ENCODE data around the gene UNC5A.

The UNC5A gene

GRCh38 chr5:176891331-176891958 lies 81.1 kb downstream of the UNC5A start:
- H3K27ac ChIP-seq (ENCODE audit: extremely low read depth, low read depth, low read length), result no peak overlapping the region
- H3K4me1 ChIP-seq (ENCODE audit: control insufficient read depth, insufficient read depth, low read length), result no peaks in the 10 kb centered on the region
- H3K36me3 ChIP-seq (ENCODE audit: control insufficient read depth in 2 of 2, insufficient read depth in 1 of 2, low read length in 2 of 2), result no peaks in the 10 kb centered on the region
- TF ChIP-seq ZNF600 (tag by site-specific recombination; IDR thresholded peaks at IDR 0.05) (no peak), ZNF677 (tag by site-specific recombination; IDR thresholded peaks at IDR 0.05) (no peak), ZNF132 (tag by site-specific recombination; IDR thresholded peaks at IDR 0.05; ENCODE audit: borderline replicate concordance) (no peak), GFI1B (tag by site-specific recombination; IDR thresholded peaks at IDR 0.05) (no peak), ZNF26 (tag by site-specific recombination; IDR thresholded peaks at IDR 0.05) (no peak), ZNF112 (tag by site-specific recombination; IDR thresholded peaks at IDR 0.05) (no peak), ZNF670 (tag by site-specific recombination; IDR thresholded peaks at IDR 0.05; ENCODE audit: low read depth) (no peak), ZNF221 (tag by site-specific recombination; IDR thresholded peaks at IDR 0.05; ENCODE audit: borderline replicate concordance) (no peak), ZNF114 (tag by site-specific recombination; IDR thresholded peaks at IDR 0.05) (no peak), ZNF560 (tag by site-specific recombination; IDR thresholded peaks at IDR 0.05; ENCODE audit: borderline replicate concordance) (no peak), OSR2 (tag by site-specific recombination; IDR thresholded peaks at IDR 0.05) (no peak), ZNF558 (tag by site-specific recombination; IDR thresholded peaks at IDR 0.05) (no peak), SCRT1 (tag by site-specific recombination; IDR thresholded peaks at IDR 0.05; ENCODE audit: borderline replicate concordance) (no peak), ZNF335 (tag by site-specific recombination; conservative IDR thresholded peaks at IDR 0.05) (no peak), ZNF214 (tag by site-specific recombination; IDR thresholded peaks at IDR 0.05; ENCODE audit: borderline replicate concordance) (no peak)
- TF ChIP-seq, protein P1, sequence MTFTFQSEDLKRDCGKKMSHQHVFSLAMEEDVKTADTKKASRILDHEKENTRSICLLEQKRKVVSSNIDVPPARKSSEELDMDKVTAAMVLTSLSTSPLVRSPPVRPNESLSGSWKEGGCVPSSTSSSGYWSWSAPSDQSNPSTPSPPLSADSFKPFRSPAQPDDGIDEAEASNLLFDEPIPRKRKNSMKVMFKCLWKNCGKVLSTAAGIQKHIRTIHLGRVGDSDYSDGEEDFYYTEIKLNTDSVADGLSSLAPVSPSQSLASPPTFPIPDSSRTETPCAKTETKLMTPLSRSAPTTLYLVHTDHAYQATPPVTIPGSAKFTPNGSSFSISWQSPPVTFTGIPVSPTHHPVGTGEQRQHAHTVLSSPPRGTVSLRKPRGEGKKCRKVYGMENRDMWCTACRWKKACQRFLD (tag by site-specific recombination; IDR thresholded peaks at IDR 0.05), result no peak
- TF ChIP-seq, protein P2, sequence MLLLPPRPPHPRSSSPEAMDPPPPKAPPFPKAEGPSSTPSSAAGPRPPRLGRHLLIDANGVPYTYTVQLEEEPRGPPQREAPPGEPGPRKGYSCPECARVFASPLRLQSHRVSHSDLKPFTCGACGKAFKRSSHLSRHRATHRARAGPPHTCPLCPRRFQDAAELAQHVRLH (tag by site-specific recombination; IDR thresholded peaks at IDR 0.05), result no peak
- TF ChIP-seq, protein P3, sequence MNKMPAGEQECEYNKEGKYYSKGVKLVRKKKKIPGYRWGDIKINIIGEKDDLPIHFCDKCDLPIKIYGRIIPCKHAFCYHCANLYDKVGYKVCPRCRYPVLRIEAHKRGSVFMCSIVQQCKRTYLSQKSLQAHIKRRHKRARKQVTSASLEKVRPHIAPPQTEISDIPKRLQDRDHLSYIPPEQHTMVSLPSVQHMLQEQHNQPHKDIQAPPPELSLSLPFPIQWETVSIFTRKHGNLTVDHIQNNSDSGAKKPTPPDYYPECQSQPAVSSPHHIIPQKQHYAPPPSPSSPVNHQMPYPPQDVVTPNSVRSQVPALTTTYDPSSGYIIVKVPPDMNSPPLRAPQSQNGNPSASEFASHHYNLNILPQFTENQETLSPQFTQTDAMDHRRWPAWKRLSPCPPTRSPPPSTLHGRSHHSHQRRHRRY (tag by site-specific recombination; IDR thresholded peaks at IDR 0.05), result no peak
- ChIA-PET POLR2A (no interaction called here), CTCF (no interaction called here)
- no peak overlapping the region for H3K4me3 ChIP-seq (ENCODE audit: low read depth, low read length)
- H3K9me3 ChIP-seq (ENCODE audit: control insufficient read depth, insufficient read depth, low read depth, low read length), result no peaks in the 10 kb centered on the region

DNA sequence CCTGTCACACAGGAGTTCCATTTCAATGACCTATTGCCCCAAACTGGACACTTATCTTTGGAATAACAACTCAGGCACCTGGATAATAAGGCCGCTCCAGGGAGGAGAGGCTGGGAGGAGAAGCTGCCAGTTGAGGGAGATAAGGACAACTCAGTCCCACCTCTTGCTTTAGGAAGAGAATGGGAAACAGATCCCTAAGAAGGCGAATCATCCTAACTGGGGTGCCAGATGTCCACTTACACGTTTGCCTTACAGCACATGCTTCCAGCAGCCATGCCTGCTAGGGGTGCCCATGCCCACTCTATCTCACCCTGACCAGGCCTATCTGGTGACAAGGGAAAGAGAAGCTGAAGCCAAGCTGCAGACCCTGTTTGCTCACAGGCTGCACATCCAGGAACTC lies 82.3 kb downstream of the UNC5A start:
- Histone ChIP-seq H3K36me3 (ENCODE audit: control insufficient read depth in 2 of 2, insufficient read depth in 1 of 2, low read length in 2 of 2) (no peaks in the 10 kb centered on the region), H3K9me3 (ENCODE audit: control insufficient read depth, insufficient read depth, low read depth, low read length) (no peaks in the 10 kb centered on the region), H3K27ac (ENCODE audit: extremely low read depth, low read depth, low read length) (no peak overlapping the region), H3K4me1 (ENCODE audit: control insufficient read depth, insufficient read depth, low read length) (no peaks in the 10 kb centered on the region), H3K4me3 (ENCODE audit: low read depth, low read length) (no peak overlapping the region)
- TF ChIP-seq ZNF623 (tag by site-specific recombination; IDR thresholded peaks at IDR 0.05) (no peak), ZNF560 (tag by site-specific recombination; IDR thresholded peaks at IDR 0.05; ENCODE audit: borderline replicate concordance) (no peak), ZNF701 (tag by site-specific recombination; IDR thresholded peaks at IDR 0.05) (no peak), ZNF549 (tag by site-specific recombination; IDR thresholded peaks at IDR 0.05) (no peak), ZNF132 (tag by site-specific recombination; IDR thresholded peaks at IDR 0.05; ENCODE audit: borderline replicate concordance) (no peak), ZNF138 (tag by site-specific recombination; IDR thresholded peaks at IDR 0.05; ENCODE audit: borderline replicate concordance) (no peak), SP3 (tag by site-specific recombination; IDR thresholded peaks at IDR 0.05) (no peak)
- TF ChIP-seq, protein P4, sequence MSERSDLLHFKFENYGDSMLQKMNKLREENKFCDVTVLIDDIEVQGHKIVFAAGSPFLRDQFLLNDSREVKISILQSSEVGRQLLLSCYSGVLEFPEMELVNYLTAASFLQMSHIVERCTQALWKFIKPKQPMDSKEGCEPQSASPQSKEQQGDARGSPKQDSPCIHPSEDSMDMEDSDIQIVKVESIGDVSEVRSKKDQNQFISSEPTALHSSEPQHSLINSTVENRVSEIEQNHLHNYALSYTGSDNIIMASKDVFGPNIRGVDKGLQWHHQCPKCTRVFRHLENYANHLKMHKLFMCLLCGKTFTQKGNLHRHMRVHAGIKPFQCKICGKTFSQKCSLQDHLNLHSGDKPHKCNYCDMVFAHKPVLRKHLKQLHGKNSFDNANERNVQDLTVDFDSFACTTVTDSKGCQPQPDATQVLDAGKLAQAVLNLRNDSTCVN (tag by site-specific recombination; optimal IDR thresholded peaks at IDR 0.05), result no peak
- CTCF ChIA-PET, result interaction anchor here (0.6 to 1.0 kb wide), 2 partner anchors 11 to 232 kb away, joined by 3 to 4 read pairs; no protein-coding TSS in a partner anchor
- POLR2A ChIA-PET, result no interaction called here
